Cortex of kidney (tissue), 1 donor: ENCODE data around the gene TLX2.
A peak's percentile ranks its signal among the peaks of the same experiment; 100 is the strongest.

Experiments
- DNase-seq: peaks from one replicate; lab custom pipeline; 2025; lab: John Stamatoyannopoulos, UW

TLX2 gene

DNA sequence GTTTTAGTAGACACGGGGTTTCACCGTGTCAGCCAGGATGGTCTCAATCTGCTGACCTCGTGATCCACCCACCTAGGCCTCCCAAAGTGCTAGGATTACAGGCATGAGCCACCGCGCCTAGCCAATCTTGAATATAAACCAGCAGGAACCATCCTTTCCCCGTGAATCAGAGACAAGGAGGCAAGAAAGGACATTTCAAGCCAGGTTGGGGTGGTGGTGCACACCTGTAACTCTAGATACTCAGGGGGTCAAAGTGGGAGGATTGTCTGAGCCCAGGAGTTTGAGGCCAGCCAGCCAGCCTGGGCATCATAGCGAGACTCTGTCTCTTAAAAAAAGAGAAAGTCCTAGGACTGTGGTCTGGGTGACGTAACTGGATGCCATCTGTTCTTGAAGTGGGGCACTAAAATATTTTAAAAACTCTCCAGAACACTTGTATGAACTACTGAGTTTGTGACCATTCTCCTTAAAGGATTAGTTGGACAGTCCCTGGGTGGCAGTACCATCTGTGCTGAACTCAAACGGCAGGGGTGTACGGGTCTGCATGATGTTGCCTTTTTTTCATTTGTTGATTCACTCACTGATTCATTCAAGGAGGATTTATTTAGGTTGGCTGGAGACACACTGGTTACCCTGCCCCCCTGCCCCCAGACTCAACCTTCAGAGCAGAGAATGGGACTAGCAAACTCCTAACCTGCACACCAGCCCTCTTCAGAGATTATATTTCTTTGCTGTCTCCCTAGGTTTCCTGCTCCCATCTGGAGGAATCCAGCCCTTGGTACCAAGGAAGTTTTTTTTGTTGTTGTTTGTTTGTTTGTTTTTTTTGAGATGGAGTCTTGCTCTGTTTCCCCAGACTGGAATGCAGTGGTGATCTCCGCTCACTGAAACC, 2.9 kb upstream of the TLX2 start:
- DNase-seq: no peak

DNA sequence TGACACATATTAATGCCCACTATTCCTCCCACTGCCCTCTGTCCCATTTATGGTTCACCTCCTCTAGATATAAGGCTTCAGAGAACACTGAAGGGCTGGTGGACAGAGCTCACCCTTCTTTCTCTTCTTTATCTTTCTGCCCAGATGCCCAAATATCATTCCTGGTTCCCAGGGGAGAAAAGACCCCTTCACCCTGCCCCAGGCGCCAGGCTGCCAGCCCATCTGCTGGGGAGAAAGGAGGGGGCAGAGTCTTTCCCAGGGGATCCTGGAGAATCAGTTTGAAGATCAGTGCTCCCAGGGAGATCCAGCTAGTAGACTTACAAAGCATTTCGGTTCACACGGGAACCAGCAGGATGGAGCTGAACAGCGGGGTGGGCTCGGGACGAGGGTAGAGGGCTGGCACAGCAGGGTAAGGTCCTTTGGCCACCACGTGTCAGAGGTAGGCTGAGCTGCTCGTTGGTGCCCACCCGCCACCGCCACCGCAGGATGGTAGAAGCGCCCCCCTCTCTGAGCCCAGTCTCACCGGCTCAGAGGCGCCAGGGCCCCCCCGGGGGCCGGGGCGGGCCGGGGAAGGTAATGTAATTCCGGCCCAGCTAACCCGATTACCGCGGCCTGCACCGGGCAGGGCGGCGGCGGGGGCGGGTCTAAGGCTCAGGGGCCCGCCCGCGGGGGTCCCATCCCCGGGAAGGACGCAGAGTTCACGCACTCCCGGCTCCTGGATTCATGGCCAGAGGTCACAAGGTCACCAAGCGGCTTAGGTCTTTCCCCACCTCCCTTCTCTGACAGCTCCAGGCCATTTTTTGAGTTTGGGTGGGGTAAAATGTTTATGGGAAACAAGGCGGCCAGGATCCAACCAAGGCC, 1.3 kb upstream of the TLX2 start:
- DNase-seq: no peak

DNA sequence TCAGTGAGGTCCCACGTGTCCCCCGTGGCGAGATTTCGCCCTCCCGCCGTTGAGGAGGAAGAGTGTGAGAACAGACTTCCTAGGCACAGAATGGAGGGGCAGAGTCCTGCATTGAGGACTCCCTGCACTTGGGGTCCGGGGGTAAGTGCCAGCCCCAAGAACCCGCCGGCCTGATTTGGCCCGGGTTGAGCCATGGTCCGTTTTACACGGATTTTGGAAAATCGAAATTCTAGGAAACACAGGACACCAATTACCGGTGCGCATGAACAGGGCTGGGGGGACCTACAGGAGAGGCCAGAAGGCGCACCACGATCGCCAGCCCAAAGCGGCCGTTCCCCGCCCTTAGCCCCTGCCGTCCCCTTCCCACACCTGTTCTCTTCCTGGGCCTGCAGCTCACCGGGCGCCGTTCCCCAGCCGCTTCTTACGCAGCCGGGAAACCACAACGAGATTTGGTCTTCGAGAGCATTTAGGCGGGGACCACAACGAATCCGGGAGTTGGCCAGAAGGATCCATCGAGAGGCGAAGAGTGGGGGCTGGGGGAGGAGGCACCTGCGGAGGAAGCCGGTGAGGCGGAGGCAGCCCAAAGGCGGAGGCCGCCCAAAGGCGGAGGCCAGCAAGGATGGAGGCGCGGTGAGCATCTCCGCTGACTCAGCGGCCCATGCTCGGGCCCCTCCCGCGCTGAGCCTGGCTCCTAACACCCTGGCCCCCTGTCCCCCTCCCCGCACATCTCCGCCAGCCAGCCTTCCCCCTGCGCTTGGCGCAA, 464 bp upstream of the TLX2 start:
- DNase-seq: no peak

DNA sequence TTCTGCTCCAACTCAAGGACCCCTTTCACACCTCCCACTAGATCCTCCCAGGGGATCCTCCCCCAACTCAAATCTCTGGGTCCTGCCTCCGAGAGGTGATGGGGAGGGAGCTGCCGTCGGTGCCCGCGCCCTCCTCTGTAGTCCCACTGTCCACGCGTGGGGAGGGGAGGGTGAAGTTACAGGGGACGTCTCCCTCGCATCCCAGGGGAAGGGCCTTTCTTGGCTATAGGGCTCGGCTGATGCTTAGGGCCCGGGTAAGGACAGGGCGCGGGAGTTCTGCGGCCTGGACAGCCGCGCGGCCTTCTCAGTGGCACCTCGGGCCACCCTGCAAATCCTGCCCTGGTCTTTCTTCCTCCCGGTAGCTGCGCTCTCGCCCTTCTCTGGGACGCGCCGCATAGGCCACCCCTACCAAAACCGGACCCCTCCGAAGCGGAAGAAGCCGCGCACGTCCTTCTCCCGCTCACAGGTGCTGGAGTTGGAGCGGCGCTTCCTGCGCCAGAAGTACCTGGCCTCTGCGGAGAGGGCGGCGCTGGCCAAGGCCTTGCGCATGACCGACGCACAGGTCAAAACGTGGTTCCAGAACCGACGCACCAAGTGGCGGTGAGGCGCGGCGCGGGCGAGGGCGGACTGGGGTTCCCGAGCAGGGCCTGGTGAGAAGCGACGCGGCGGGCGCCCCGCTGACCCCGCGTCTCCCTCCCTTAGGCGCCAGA, 1.2 kb downstream of the TLX2 start:
- DNase-seq: no peak

DNA sequence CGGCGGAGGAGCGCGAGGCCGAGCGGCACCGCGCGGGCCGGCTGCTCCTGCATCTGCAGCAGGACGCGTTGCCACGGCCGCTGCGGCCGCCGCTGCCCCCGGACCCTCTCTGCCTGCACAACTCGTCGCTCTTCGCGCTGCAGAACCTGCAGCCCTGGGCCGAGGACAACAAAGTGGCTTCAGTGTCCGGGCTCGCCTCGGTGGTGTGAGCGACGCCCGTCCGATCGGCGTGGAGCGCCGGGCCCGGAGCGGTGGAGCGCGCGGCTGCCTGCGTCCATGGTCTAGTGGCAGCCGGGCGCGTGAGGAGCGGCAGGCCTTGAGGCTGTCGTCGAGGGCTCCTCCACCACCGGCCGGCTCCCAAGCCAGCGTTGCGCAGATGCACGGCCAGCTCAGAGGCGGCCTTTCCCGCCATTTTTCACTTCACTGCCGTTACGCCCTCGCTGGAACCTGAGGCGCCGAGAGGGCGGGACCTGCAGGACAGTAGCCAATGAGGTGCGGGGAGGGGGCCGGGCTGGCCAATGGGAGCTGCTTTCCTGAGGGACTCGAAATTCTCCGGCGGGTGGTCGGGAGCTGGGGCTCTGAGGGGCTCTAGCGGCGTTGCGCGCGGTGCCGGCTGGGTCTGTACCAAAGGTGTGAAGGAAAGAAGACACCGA, 1.9 kb downstream of the TLX2 start:
- DNase-seq: no peak

DNA sequence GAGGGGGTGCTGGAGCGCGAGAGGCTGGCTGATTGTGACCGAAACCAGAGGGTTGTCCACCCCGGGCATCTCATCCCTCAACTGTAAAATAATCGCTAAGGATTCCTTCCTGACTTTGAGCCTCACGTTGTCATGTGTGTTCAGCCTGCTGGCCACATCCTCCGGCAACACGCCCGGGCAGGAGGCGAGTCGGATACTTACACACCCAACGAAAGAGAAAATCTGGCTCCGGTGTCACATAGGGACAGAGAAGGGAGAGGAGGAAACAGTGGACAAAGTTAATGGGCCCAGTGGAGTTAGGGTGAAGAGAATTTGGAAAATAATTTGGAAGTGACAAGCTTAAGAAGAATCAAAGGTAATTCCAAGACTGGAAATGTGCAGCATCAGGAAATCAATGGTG, 2.4 kb downstream of the TLX2 start:
- no peak for DNase-seq

DNA sequence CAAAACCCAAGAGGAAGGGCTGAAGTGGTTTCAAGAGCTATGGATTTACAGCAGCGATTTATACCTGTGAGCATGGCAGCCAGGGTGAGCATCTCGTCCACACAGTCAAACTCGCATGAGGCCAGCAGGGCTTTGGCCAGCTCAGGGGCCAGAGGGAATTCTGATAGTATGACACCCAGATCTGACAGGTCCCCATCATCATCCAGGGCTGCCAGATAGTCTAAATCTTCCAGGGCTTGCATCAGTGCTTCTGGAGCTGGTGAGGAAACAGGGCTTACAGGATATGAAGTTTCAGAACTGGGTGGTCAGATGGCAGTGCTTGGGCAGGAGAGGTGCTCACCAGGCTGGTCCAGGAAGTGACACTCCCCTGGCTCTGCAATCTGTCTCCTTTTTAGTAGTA, 8.3 kb downstream of the TLX2 start:
- DNase-seq: no peak

DNA sequence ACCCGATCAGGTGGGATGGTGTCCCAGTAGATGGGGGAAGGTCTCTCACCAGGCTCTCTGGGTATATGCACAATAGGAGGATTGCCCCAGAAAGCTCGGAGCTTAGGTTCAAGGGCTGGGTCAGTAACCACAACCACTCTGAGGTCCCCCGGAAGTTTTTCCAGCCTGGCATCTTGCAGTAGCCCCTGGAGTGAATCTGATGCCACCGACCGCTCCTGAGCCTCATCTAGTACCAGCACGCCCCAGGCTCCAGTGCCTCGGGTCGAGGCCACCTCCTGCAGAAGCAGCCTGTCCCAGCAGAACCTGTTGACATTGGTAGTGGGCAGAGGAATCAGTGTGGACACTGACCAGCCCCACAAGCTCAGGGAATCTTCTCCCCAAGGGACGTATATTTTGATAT, 9.8 kb downstream of the TLX2 start:
- no peak for DNase-seq

DNA sequence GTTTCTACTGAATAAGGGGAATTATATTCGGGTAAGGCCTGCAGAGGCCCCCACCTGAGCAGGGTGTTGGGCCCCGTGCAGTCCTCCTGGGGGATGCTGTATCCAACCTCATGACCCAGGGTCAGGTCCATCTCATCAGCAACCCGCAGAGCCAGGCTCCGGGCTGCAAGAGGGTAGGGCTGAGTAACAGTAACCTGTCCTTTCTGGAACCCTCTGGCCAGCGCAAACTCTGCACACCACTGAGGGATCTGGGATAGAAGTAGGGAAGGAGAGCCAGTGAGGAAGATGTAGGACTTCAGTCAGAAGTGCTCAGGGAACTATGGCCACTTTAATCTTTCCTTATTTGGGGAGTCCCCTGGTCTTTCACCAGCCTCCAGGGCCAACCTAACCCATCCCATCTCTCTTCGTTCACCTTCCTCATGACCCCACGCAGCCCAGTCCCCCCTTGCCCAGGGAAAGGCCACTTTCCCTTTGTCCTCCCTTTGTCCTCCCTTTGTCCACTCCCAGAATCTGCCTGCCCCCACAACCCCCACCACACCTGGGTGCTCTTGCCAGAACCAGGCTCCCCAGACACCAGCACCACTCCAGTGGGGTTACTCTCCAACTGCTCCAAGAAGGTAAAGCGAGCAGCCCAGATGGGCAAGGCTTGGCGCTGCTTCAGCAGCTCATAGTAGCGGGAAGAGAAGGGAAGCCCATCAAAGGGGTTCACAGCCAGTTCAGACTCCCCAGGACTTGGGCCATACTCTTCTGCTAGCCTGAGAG, 10.9 kb downstream of the TLX2 start:
- no peak for DNase-seq

DNA sequence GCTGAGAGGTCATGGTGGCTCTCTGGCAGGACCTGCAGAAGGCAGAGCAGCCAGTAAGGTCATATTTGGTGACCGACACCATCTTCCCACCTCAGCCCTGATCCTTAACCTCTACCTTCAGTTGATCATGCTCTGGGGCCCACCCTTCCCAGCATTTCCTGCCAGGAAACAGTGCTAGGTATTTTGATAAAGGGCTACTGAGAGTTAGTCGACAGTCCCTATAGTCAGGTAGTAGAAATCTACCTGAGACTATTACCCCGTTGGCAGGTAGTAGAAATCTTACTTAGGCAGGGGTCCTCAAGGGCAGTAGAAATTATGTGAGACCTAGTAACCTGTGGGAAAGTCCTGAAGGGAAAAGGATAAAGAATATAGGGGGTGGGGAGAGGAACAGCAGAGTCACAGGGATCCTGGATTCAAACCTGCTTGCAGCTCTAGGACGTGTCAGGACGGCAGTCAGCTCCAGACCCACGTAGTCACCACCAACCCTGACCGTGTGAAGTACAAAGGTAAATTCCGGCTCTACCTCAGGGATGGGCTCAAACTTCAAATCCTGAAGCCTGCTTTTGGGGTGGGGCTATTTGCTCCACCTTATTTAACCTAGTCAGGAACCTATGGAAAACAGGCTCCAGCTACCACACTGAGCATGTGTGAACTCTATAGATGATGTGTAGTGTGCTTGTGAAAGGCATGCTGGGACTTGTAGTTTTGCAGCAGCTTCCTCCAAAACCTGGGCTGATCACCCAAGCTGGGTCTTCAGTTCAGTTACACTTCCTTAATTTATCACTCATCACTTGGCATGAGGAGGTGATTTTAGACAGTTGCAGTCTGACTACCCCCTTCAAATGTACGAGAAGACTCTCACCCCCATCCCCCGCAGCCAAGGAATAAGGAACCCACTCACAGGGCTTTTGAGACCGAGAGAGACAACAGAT, 11.7 kb downstream of the TLX2 start, which contains the start of gene DQX1:
TSS of gene DQX1 (minus strand) at position 515 of the 932 bp plus-strand sequence. CDS start at position 13, 502 bp downstream.
- DNase-seq: no peak

DNA sequence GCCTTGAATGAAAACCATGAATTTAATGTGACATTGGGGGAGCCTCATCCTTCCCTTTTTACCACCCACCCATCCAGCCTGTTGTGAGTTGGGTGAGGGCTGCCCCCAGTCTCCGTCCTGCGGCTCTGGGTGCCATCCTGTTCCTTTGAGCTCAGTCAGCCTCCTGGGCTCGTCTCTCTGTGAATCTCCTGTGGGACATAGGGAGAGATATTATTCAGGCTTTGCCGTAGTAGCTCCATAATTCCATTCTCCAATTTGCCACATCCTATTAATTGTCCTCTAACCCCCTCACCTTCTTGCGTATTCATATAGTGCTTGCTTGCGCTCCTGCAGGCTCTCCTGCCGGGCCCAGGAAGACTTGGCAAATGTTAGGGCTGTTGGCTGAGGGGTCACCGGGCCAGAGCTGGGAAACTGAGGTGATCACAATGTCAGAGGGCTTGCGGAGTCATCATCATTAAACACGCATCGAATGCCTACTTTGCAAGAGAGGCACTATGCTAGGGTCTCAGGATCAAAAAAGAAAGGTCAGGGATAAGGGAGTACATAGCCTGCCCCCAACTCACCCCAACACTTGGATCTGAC, 12.5 kb downstream of the TLX2 start:
- DNase-seq: no peak

DNA sequence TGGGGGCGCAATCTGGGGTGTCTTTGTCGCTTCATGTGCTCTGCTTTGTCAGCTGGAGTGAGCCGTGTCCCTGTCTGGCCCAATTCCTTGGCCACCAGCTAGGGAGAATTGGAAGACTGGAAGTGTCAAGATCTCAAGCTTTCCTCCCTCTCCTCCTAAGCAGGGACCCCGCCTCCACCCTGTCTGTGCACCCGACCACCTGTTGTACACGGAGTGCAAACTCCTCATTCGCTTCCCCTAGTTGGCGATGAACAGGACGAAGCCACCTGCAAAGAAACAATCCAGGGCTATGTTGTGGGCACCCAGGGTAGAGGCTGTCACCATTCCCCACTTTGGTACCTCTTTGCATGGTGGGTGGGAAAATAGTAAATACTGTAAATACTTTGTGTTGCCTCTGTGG, 13.5 kb downstream of the TLX2 start:
- DNase-seq: no peak

DNA sequence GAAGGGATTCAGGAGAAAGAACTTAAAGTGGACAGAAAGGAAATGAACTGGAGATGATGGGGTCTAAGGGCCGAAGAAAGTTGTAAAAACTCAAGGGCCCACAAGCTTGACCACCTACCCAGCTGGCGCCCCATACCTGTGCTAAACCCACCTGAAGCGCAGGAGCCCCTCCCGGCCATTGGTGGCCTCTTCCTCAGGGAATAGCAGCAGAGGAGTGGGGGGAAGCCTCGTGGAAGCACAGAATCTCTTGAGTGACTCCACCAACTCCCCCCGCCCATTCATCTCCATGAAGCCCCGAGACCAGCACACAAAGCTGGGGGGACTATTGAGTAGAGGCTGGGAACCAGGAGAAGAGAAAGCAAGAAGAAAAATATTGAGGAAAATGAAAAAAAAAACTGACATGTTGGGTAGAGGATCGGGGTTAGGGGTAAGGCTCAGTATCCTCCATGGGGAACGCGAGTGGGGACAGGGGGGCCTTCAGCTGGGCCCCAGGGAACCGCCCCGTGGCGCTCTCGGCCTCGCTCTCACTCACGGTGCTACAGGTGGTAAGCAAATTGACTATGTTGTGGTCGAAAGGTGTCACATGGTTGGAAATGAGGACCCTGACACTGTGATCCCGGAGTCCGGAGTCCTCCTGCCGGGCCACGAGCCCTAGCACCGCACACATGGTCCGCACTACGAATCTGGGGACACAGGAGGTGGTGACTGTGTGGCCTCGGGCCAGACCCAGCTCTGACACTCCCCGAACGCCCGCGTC, 14.5 kb downstream of the TLX2 start:
- no peak for DNase-seq

DNA sequence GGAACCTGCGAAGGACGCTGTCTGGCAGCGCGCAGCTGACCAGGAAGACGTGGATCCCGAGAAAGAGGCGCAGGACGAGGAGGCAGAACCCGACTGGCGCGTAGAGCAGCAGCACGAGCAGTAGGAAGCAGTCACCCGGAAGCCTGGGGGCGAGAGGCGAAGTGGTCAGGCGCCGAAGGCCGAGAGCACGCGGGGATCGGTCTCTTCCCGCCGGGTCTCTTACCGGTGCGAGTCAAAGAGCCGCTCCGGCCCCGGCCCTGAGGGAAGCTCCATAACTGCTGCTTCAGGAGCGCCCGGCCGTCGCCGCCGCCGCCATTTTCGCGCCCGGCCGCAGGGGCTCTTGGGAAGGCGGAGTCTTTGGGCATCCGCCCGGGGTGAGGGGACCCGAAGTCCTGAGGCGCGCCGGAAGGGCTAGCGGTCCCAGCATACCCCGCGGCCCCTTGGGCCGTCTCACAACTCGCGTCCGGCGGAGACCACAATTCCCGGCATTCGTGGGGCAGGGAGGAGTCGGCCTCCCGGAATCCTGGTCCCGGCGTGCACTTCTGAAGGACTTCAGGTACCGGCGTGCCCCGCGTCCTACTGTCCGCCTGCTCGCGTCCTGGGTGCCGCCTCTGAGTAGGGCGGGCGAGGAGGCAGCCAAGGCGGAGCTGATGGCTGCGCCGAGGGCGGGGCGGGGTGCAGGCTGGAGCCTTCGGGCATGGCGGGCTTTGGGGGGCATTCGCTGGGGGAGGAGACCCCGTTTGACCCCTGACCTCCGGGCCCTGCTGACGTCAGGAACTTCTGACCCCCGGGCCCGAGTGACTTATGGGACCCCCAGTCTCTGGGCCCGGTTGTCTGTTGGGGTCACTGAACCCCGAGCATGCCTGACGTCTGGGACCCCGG, 15.3 kb downstream of the TLX2 start, which contains the start of the genes AUP1 and HTRA2:
TSS of gene AUP1 (minus strand) at position 350 of the 882 bp plus-strand sequence. CDS start at position 273, 77 bp downstream.
TSS of gene HTRA2 (plus strand) at position 577 of the 882 bp plus-strand sequence. CDS start at position 651, 74 bp downstream.
- peak; percentile 36 for DNase-seq

DNA sequence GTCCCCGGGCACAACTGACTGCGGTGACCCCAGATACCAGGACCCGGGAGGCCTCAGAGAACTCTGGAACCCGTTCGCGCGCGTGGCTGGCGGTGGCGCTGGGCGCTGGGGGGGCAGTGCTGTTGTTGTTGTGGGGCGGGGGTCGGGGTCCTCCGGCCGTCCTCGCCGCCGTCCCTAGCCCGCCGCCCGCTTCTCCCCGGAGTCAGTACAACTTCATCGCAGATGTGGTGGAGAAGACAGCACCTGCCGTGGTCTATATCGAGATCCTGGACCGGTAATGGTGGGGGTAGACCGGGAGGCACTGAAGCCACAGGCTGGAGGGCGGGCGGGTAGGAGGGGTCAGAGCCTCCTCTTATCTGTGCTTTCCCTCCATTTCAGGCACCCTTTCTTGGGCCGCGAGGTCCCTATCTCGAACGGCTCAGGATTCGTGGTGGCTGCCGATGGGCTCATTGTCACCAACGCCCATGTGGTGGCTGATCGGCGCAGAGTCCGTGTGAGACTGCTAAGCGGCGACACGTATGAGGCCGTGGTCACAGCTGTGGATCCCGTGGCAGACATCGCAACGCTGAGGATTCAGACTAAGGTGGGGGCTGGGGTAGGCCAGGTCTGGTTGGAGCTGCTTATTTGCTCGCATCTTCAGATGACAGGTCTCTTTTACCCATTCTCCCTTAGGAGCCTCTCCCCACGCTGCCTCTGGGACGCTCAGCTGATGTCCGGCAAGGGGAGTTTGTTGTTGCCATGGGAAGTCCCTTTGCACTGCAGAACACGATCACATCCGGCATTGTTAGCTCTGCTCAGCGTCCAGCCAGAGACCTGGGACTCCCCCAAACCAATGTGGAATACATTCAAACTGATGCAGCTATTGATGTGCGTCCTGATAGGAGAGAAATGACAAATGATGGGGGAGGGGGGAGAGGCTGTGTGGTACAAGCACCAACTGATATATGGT, 16.3 kb downstream of the TLX2 start:
- DNase-seq: no peak

DNA sequence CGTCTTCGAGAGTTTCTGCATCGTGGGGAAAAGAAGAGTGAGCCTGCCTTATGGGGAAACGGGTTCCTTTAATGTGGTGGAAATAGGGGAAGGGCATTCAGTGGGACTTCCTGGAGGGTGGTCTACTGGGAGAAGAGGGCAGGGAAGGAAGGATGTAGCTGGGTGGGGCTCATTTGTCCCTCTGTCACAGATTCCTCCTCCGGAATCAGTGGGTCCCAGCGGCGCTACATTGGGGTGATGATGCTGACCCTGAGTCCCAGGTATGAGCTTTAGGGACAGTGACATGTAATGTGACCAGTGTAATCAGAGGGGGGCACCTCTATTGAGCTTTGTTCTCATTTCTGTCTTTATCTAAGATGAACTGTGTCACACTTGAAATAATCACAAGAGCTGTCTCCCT, 17.4 kb downstream of the TLX2 start:
- DNase-seq: no peak
